DMS 273 treated with DMSO at 0.1 percent for 48 hours (cell line): ENCODE data around the gene NOP56.

Source experiments
- DNase-seq: peaks from one replicate; lab custom pipeline; 2025; lab: John Stamatoyannopoulos, UW

NOP56 gene

GRCh38 chr20:2703716-2704475 lies 51.5 kb downstream of the NOP56 start:
- no peak for DNase-seq

DNA sequence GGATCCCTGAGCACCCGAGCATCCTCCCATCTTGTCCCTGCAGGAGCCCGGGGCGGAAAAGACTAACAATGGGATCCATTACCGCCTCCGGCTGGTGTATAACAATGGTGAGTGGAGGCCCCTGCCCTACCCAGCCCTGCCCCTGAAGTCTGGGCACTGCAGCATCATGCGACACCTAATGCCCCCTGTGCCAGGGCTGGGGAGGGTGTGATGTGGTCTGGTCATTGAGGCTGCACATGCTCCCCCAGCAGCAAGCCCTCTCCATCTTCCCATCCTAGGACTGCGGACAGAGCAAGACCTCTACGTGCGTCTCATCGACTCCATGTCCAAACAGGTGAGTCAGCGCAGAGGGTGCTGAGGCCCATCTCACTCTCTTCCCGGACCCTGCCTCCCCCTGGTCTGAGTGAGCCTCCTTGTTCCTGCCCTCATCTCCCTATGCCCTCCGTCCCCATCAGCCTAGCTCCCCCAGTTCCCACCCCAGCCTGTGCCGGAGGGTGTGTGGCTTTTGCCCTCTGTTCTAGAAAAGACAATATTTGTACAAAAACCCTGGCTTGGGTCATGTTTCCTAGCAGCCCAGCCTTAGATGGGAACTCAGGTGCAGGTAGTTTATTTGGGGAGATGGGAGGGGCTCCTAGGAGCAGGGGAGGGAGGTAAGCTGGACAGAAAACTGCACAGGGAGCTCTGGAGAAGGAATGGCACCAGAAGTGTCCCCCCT lies 53.7 kb downstream of the NOP56 start:
- DNase-seq: no peak

- DNase-seq: no peak
Measured at GRCh38 chr20:2706688-2707352, 54.4 kb downstream of the NOP56 start.

DNA sequence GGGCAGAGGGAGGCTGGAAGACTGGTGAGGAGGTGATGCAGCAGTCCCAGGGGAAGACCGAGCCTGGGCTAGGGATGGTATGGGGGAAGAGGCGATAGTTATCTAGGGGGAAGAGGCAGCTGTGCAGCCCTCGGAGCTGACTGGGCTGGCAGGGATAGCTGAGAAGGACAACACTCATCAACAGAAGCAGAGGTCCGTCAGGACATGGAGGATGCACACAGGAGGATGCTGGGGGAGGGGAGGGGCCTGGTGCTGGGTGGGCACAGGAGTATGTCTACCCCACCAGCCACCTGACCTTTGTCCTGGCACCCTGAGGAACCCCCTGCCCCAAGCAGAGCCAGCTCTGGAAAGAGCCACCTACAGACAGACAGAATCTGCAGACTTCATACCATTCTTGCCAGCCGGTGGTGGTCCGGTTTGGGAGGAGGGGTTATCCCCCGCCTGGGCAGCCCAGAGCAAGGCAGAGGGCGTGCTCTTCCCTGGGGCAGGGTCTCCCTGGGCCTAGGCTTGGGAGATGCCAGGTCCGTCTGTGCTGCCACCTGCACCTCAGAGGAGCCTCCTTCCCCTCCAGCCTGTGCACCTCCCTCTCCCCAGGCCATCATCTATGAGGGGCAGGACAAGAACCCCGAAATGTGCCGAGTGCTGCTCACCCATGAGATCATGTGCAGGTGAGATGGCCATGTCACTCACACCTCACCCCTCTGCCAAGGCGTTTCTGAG lies 55.1 kb downstream of the NOP56 start:
- no peak for DNase-seq
